GM19328 (cell line): Measurements from ENCODE around the gene SH2D3A.

Source experiments
- ATAC-seq: cut with Tn5 transposase; IDR thresholded peaks from one replicate; pipeline ENCODE4 v1.9.1; 2021; ENCODE audit warnings: mild to moderate bottlenecking, moderate library complexity; ENCODE audit not compliant: unreplicated experiment

The SH2D3A gene

DNA sequence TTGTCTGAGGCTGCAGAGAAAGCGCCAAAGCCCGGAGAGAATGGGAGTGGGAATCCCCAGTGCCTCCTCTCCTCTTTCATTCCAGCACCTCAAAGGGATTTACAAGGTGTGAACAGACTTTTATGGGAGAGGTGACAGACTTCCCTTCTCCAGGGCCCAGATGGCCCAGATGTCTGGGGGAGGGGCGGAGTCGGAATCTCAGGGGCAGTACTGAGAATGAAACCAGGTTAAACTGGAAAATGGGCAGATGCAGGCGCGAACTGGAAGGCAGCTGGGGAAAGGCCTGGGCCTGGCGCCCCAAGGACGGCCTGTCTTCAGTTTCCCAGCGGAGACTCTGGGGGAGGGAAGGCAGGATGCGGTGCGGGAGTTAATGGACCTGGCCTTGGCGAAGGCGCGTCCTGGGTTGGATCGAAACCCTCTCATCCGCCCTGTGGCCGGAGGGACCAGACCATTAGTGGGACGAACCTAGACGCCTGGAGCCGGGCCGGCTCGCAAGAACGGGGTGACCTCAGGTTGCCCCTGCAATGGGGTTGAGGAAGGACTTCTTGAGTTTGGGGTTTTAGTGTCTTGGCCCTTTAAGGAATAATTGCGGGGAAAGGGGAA lies 28.3 kb downstream of the SH2D3A start:
- ATAC-seq, result no peak

DNA sequence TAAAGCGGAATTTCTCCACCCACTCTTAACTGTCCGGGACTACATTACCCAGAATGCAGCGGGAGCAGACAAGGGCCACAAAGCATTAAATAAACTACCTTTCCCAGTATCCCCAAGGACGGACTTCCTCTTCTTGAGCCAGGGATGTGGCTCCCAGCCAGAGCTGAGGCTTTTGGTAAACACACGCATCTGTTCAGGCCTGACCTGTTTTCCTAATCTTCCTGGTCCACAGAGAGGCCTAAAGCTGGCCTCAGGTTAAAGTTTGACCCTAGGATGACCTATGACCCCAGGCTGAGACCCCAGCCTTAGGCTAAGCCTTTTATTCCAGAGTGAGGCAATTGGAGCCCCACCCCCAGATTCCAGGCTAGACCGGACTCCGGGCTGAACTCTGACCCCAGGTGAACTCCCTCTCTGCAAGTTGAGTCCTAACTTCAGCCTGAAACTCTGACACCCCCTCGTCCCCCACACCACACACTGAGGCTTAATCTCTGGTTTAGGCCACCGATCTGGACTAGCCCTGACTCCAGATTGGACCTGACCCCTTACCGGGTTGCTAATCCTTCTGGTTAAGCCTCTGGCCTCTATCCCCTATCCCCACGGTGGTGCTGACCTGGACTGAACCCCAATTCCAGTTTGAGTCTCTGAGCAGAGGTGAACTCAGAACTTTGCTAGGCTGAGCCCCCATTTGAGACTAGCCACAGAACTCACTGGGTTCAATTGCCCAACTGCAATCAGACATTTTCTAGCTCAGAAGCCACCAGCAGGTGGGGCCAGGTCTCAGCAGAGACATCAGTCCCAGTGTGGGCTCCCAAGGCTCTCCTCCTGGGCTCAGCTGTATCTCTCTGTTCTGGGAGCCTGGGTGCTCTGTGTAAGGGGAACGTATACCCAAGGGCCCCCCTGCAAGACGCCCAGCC lies 29.1 kb downstream of the SH2D3A start:
- no peak for ATAC-seq

DNA sequence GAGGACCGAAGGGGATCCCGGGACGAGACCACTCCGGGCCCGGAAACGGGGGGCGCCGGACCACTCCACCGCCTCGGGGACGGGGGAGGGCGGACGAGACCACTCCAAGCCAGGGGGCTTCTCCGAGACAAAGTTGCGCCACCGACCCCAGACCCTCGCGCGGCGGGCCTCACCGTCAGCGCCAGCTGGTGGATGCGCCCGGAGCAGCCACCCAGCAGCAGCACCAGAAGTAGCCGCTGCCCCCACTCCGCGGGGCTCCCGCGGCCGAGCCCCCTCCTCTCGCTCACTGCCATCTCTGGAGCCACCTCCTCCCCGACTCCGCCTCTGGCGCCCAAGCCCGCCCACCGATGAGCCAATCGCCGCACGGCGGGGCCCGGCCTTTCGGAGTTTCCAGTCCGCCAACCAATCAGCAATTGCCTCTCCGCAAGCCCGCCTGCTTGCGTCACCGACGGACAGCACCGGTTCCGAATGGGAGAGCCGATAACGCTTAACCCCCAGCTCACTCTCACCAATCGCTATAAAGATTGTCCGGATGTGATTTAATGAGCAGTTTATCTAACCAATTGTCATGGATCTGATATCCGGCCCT lies 29.9 kb downstream of the SH2D3A start, which contains the start of gene GPR108:
TSS of gene GPR108 (minus strand) at position 297 of the 589 bp plus-strand sequence. CDS start at position 293, 4 bp downstream.
- ATAC-seq, result peak; percentile 73

DNA sequence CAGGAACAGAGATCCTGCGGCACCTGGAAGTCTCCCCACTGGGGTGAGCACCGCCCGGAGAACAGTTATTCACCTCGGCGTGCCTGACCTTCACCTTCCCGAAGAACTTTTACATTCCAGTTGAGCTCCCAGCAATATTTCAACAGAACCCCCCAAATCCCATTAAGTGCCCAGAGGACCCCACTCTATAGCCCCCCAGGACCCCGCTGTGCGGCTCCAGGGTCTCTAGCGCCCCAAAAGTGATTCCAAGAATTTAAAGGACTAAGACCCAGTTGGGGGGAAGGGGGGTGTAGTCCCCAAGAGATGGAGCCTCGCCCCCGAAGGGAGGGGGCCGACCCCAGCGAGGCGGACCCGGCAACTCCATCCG lies 30.3 kb downstream of the SH2D3A start:
- ATAC-seq, result no peak

DNA sequence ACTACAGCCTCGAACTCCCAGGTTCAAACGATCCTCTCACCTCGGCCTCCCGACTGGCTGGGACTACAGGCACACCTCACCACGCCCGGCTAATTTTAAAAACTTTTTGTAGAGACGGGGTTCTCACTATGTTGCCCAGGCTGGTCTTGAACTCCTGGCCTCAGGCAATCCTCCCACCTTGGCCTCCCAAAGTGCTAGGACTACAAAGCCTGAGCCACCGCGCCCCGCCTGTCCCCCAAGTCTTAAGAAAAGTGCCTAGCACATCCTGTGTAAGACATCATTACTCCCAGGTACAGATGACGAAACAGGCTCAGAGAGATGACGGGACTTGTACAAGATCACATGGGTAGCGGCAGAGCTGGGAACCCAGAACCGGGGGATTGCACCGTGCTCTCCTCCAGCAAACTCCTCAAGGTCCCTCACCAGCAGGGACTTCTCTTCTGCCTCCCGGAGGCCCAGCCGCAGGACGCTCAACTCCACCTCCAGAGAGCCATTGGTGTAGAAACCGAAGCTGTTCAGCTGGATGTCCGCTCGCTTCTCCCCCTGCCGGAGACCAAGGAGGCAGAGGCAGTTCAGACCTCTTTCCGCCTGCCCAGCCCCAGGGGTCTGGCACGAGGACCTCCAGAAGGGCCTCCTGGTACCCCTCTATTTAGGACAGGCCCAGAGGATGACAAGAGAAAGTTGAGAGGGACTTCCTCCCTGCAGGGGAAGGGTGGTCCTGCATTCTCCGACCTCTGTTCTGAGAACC lies 30.9 kb downstream of the SH2D3A start:
- ATAC-seq, result no peak

DNA sequence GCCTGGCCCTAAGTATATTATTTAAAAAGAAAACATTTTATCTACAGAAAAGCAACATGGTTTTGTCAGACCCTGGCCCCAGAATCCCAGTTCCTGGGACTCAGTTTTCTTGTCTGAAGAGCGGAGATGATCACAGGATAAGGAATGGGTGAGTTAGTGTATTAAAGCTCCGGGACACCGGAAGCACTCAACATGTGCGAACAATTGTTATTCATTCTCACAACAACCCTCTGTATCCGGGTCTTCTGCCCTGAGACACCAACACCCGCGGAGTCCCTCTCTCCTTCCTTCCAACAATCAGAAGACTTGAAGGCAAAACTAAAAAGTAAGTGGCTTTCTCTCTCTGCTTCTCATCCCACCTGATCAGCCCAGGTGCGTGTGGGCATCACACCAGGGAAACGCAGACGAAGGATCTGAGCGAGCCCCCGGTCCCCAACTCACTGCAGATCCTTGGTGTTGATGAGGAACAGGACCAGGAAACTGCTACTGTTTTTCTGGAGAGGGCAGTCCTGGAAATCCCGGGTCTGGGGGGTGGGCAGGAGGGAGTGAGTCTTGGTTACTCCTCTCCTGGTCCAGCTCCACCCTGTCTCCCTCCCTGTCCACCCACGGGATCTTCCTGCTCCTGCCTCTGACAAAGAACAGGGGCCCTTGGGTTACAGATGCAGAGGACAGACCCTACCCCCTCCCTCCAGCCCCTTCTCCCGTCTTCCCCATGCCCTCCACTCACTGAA lies 31.9 kb downstream of the SH2D3A start:
- ATAC-seq, result no peak

DNA sequence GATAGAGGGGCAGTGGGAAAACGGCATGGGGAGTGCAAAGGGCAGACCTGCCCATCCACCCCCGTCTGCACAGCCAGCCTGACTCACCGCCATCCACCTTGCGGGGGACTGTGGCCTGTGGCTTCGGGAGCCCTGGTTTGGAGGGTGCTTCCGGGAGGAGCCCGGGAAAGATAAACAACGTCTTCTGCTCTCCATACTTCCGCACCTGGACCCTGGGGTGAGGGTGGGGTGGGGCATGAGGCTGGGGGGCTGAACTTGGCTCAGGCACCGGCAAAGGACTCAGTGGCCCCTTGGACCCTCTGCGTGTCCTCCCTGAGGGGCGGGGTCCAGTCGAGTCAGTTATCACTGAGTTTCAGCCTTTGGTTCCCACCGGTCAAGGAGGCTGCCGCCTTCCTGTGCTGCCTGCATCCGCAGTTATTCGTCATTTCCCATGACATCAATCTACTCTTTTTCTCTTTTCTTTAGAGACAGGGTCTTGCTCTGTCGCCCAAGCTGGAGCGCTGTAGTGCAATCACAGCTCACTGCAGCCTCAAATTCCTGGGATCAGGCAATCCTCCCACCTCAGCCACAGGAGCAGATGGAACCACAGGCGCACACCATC lies 33.0 kb downstream of the SH2D3A start:
- ATAC-seq, result no peak

DNA sequence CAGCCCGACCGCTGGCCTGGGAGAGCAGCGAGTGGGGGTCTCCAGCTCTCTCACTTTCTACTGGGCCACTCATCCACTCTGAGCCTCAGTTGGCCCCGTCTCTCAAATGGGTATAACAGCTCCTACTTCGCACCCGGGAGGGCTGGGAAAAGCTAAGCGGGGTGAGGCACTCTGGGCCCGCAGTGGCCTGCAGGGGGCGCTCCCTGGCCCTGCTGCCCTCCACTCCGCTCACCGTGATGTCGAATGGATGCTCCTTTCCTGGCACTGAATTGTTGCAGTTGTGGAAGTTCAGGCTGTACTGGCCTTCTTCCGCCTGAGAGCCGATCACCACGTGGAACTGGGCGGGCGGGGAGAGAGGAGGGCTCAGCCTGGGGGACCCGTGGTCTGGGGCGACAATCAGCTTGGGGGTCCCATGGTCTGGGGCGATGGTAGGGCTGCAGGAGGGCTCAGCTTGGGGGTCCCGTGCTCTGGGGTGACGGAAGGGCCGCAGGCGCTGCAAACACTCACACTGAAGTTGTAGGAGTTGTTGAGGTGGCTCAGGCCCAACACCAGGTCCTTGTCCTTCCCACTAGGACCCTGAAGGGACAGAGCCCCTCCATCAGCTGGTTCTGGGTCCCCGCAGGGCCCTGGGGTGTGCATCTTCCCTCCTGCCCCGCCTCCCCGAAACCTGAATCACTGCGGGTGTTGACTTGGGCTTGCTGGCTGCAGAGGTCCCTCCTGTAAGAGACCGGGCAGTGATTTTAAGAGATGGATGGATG lies 33.7 kb downstream of the SH2D3A start:
- no peak for ATAC-seq

DNA sequence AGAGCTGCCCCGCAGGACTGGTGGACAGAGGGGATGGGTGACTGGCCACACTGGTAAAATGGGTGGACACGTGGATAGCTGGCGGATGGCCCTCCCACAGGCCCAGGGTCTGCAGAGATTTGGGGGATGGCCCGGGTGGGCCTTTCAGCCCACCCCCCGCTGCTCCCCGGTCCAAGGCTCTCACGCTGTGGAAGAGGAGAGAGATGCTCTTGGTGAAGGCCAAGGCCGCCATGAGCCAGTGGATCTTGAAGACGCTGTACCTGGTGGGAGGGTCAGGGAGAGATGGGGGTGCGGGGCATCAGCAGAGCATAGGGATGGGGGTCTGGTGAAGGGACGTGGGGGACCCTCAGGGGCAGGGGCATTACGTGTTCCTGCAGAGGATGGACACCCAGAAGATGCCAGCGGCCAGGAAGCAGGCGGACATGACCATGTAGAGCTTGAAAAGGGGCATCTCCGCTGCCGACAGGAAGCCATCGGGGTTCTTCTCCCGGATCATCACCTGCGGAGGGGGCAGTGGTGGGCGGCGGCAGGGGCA lies 34.4 kb downstream of the SH2D3A start:
- ATAC-seq, result no peak

DNA sequence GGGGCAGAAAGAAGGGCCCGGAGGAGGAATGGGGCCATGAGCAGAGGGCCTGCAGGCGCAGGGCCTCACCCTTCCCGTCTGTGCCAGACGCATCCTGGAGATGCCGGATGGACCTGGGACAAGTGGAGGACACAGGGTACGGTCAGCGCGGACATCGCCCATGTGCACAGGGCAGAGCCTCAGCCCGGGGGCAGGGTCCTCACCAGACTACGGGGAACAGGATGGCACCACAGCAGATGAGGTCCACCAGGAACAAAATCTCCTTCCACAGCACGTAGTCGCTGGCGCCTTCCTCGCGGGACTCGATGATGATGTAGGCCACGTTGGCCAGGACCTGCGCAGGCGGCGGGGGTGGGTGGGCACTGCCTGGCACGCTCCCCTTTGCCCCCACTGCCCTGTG lies 35.4 kb downstream of the SH2D3A start:
- no peak for ATAC-seq

DNA sequence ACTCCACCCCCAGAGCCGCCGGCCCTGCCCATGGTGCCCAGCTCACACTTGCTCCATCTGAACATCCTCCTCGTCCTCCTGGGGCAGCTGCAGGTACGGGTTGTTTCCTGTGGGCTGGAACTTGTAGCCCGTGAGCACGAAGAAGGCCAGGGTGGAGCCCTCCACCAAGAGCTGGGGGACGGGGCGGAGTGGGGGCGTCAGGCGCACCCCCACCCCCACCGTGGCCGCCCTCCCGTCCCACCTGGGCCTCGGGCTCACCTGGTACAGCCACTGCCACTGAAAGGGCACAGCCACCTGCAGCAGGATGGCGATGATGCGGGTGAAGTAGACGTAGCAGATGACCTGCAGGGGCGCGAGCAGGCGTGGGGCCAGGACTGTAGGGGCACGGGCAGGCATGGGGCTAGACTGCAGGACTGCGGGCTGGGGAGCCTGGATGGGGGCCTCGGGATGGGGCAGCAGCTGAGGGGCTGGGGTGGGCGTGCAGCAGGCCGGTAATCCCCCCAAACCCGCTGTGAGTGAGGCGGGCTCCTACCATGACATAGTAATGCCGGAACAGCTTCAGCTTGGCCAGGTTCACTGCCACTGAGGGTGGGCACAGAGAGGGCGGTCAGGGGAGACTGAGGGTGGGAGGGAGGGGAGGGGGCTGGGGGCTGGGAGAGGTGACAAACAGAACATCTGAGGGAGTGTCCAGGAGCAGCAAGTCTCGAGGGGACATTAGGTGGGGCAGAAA lies 36.1 kb downstream of the SH2D3A start:
- ATAC-seq, result no peak

DNA sequence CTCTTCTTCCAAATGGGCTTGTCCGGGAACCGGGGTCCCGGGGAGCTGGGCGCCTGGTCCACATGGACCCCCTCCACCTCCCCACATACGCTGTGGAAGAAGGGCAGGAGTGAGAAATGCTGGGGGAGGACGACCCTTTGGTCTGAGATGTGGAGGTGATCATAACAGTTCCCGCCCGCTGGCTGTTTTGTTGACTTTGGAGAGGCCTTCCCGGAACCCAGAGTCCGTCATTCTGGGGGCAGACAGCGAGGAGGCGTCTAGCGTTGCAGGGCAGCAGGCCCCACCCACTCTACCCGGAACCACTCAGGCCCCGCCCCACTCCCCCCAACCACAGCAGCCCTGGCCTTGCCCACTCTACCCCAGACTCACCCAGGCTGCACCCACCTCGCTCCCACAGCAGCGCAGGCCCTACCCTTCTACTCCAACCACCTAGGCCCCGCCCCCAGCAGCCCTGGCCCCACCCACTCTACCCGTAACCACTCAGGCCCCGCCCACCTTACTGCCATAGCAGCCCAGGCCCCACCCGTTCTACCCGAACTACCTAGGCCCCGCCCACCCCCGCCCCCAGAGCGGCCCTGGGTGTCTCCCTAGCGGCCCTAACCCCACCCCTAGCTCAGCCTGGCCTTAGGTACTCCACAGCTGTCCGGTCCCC lies 37.0 kb downstream of the SH2D3A start:
- no peak for ATAC-seq

DNA sequence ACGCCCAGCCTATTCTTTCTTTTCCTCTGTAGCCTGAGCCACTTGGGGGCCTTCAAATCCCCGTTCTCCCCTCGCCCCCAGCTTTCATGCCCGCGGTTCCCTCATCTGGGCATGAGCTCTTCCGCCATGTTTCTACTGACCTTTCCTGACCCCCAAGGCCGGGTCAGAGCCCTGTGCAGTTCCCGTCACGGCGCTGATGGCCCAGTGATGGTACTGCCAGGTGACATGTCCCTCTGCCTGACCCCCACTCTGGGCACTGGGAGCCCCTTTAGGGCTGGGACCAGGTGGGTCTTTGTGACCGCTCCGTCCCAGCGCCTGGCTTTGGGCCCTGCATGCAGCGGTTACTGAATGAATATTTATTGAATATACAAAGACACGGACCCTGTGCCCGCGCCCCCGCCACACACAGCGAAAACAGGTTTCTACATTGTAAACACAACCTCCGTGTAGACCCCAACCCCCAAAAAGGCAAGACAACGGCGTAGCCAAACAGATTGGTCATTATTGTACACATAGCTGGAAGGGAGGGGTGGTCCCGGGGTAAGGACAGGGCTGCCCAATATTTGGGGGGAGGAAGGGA lies 37.6 kb downstream of the SH2D3A start:
- ATAC-seq, result no peak

DNA sequence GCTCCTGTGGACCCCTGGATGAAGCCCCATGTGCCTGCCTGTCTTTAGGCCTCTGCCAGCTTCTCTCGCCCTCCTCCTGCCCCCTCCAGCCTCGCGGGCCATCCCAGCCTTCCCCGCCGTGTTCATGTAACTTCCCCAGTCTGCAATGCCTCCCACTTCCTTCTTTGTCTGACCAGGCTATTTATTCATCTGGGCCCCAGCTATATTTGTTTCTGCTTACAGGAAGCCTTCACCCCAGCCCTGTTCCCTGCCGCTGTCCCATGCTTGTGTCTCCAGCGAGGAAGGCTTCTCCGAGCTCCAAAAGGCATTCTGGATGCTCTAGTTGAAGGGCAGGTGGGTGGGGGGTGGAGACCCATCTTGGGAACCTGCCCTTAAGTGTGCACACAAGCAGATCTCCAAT lies 38.9 kb downstream of the SH2D3A start:
- no peak for ATAC-seq

DNA sequence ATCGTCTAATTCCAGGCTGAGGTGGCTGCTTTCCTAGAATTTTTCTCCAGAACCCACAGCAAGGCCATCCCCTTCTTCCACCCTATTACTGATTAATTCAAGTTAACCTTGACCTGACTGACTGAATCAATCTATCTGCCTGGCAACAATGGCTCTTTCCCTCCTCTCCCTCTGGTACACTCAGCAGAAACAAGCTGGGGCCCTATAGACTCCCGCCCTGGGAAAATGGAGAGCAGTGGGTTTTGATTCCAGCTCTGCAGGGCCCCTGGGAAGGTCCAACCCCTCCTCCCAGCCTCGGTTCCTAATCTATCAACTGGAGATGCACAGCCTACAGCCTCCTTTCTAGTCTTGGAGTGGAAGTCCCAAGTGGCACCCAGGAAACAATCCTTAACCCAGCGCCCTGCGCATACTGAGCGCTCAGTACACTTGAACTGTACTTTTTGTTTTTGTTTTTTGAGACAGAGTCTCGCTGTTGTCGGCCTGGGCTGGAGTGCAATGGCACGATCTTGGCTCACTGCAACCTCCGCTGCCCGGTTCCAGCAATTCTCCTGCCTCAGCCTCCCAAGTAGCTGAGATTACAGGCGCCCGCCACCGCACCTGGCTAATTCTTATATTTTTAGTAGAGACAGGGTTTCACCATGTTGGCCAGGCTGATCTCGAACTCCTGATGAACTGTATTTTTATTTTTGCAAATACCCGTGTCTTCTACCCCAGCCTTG lies 41.6 kb downstream of the SH2D3A start:
- no peak for ATAC-seq

DNA sequence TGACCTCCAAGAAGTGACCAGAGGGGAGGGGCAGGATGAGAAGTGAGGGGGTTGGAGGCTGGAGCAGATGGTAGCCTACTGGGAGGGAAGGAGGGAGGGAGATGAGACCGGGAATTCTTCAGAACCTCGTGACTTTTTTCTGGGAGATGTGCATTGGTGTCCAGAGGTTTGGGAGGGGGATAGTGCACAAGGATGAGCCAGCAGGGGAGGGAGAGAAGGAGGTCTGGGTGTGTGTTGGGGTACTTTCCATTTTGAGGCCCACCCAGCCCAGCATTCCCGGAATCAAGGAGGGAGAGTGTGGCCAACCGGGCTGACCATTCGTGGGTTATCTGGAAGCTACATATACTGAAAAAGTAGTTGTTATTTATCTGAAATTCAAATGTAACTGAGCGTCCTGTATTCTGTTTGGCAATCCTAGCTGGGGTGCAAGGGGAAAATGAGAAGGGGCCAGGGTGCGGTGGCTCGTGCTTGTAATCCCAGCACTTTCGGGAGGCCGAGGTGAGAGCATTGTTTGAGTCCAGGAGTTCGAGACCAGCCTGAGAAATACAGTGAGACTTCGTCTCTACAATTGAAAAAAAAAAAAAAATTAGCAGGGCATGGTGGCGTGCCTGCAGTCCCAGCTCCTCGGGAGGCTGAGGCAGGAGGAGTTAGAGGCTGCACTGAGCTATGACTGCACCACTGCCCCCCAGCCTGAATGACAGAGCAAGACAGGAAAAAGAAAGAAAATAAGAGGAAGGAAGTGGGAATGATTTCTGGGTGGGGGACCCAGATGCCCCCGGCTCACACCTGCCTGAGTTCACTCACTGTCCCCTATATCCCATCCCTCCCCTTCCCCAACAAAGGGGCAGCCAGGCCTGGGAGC lies 42.4 kb downstream of the SH2D3A start:
- no peak for ATAC-seq
